ENCODE measurements around the gene PRSS56.

Gene PRSS56

DNA sequence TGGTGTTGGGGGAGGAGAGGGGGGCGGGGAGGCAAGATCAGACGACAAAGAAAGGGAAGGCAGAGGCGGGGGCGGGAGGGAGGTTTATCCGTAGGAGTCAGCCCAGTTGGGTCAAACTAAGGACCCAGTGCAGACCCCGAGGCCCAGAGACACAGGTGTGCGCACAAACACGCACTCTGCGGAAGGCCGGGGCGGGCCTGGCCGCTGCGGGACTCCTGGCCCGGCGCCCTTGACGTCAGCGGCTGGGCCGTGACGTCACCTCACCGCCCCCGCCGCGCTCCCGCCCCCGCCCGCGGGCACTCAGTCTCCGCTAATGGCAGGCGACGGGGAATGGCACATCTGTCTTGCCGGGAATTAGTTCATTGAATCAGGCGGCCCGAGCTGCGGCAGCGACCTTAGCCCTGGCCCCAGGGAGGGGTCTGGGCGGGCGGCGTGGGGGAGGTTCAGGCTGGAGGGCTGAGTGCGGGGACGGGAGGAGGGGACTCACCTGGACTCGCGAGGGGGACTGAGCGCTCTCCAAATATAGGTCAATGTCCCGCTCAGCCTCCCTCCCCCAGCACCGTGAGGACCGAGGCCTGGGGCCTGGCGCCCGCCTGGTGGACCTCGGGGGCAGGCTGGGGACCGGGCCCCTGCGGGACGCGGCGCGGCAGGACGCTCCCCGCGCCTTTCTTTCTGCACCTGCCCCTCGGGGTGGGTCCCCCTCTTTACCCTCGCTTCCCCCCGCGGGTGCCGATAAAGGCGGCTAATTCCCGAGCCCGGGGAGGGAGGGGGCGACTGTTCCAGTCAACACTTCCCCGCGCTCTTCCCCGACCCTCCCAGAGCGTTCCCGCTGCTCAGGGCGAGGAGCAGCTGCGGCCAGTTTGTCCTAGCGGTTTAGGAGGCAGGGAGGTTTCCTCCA lies 17.0 kb upstream of the PRSS56 start:
- peak; percentile 24 for DNase-seq

DNA sequence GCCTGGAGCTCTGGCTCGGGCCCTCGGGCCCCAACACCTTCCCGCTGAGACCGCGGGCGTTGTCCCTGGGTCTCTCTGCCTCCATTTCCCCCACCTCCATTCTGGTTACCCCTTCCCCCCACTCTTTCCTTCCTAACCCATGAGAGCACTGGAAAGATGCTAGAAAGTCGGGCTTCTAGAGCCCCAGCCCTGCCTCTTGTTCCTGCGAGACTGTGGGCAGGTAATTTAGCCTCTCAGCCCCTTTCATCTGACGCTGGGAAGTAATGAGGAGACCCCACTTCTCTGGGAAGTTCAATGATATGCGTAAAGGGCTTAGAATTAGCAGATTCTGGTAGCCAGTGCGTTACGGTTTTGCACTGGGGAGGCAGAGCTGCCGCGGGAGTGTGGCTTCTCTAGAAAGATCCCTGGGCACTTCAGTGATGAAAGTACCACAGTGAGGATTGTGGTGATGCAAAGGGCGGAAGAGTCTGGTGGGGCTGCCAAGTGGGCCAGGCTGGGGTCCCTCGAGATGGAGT lies 16.3 kb upstream of the PRSS56 start:
- no peak for DNase-seq

DNA sequence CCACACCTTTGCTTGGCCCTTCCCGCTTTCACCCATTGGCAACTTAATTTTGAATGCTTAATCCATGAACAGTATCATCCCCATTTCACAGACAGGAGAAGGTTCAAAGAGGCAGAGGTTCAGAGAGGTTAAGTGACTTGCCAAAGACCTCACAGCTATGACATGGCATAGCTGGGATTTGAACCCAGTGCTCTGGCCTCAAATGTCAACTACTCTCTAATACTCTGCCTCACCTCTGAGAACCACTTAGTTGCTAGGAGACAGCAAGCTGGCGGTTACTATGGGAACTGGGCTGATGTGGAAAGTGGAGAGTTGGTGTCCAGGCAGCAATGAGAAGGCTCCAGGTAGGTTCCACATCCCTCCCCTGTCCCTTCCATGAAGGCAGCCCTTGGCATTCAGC lies 15.8 kb upstream of the PRSS56 start:
- peak; percentile 21 for DNase-seq

DNA sequence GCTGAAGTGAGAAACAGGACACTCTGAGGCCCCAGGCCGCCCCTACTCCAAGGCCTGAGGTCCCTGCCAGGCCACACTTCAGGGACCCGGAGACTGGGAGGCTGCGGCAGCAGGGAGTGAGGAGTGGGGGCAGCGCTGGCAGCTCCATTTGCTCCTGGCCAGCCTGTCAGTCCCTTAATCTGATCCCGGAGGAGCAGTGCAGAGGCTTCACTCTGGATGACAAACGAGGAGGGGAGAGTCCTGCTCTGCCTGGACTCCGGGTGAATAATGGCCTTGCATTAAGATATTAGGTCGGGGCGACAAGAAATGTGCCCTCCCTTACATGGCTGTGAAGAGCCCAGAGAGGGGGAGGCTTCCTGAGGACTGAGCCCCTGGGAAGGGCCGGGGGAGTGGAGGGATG lies 14.3 kb upstream of the PRSS56 start:
- DNase-seq: no peak

DNA sequence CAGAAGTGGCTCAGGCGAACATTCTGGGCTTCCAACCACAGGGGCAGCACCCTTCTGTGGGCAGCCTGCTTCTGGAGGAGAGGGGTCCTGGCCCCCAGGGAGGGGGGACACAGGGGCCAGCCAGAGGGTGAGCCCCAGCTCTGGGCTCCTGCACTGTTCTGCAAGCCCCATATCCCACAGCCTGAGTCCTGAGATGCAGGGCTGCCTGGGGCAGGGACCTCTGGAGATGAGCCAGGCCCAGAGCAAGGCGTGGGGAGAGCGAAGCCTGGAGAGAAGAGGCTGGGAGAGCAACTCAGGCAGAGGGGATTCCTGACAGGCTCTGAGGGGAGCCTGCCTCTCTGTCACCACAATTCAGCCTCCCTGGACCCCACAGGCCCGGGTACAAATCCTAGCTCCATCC lies 13.5 kb upstream of the PRSS56 start:
- DNase-seq: no peak

DNA sequence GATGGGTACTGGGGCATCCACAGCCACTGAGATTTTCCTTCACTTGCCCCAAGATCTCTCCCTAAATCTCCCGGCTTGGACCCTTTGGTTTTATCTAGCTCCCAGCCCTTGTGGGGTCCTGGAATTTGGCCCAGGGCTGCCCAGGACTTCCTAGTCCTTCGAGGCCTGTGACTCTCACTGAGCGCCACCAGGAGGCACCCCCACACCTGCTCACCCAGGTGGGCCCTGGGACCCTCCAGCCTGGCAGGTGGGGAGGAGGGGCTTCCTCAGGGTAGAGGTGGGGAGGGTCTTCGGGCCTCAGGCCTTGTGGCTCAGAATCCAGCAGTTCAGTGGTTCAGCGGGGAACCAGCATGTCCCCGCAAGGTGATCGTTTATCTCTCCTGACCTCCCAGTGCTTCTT lies 11.9 kb upstream of the PRSS56 start:
- no peak for DNase-seq

DNA sequence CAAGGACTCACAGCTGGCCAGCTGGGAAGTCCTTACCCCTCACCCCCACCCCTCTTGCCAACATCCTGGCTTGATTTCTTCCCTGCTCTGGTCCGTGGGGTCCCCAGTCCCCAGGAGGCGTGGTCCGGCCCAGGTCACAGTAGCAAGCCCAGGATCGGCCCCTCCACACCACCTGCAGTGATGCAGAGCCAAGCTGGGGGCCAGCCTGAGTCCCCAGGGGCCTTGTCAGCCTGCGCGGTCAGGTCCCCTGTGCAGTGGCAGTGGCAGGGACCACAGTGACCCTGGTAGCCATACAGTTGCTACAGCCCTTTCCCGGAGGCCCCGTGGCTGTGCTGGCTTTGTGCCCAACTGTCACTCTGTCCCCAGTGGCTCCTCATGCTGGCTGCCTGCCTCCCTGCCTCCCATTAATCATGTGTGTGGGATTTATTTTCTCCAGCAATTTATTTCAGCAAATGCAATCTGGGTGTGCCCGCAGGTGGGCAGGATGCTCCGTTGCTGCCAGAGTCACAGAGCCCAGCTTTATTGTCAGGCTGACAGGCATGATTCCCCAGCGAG lies 8.8 kb upstream of the PRSS56 start:
- DNase-seq: no peak

DNA sequence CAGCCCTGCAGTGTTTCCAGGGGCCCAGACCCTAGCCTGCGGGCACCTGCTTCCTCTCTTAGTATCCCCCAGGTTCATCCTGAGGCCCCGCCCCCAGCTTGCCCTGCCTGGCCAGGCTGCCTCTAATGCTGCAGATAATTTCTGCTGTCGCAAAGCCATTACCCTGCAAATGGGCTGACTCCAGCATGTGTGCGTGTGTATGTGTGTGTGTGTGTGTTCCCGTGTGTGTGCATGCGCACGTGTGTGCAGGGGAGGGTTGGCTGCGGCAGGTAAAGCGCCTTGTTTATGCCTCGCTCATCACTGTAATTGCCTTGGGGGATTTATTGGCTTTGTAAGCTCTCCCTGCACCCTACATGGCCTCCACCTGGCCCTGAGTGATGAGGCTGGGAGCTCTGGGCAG lies 7.6 kb upstream of the PRSS56 start:
- no peak for DNase-seq

DNA sequence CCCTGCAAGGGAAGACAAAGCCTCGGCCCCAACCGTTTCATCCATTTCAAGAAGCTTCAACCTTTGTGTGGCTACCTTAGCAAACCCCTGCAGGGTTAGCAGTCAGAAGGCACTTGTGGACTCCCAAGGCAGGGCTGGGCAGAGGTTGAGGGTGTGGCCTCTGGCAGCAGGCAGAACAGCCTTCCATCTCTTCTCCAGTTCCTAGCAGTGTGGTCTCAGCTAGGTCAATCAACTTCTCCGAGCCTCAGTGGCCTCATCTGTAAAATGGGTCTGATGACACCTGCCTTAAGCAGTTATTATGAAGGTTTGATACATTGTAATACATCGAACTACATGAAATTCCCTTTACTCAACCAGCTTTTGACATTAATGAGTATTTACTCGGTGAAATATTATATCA lies 6.8 kb upstream of the PRSS56 start:
- no peak for DNase-seq

DNA sequence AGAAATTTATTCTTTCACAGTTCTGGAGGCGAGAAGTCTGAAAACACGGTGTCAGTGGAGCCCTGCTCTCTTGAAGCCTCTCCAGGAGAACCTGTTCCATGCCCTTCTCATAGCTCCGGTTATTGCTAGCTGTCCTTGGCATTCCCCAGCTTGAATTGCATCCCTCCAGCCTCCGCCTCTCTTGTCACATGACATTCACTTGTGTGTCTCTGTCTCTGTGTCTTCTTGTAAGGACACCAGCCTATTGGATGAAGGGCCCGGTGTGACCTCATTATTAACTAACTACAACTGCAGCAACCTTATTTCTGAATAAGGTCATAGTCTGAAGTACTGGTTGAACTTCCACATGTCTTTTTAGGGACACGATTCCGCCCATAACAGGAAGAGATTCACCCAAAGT lies 4.5 kb upstream of the PRSS56 start:
- DNase-seq: no peak

DNA sequence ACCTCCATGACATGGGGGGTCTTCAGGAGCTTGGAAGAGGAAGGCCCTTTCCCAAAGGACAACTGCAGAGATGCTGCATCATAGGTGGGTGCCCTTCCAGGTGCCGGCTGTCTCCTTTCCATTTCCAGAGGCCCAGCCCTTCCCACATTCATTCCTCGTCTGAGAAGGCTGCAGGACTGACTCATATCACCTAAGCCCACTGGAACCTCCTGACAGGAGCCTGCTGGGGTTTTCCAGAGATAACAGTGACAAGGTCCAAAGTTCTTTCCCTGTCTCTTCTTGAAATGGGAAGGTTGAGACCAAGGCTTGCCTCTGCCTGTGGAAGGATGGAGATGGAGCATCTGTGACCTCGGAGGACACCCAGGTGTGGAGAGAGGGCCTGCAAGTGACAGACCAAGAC lies 3.6 kb upstream of the PRSS56 start:
- DNase-seq: no peak

DNA sequence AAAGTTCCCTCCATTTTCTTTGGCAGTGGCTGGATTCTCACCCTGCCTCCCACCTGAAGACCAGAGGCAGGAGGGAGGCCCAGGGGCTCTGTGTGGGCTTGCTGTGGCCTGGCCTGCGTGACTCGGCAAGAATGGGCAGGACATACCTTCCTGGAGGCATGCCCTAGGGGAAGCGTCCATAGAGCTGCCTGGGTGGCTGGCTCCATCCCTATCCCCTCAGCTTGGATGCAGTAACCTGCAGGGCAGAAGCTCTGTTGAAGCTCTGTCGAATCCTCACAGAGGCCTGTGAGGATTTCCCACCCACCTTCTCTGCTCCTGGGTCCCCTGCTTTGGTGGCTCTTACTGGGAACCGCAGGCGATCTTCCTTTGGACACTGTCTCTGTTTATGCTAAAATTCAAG lies 1.3 kb upstream of the PRSS56 start:
- DNase-seq: no peak

DNA sequence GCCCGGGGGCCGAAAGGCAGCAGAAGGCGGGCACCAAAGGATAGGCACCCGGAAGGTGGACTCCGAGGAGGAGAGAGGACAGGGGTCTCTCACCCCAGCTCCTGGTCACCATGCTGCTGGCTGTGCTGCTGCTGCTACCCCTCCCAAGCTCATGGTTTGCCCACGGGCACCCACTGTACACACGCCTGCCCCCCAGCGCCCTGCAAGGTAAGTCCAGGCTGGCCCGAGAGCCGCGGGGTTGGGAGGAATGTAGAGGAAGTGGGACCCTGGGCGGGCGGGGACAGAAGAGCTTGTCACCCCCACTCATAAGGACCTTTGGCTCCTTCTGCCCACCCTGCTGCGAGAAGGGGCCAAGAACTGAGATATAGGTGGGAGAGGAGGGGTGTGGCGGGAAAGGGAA lies 301 bp downstream of the PRSS56 start:
- no peak for DNase-seq

DNA sequence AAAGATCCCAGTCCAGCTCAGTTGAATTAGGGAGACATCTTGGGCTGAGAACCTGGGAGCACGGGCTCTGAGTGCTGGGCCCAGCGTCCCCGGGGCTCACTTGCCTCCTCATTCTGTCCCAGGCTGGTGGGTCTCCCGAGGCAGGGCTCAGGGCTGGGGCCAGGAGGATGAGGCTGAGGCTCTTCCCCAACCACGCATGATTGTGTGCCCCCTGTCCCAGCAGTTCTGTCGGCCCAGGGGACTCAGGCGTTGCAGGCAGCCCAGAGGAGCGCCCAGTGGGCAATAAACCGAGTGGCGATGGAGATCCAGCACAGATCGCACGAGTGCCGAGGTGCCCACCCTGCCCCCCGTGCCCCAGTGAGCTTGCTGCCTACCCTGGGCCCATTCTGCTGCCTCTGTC lies 910 bp downstream of the PRSS56 start:
- DNase-seq: no peak

DNA sequence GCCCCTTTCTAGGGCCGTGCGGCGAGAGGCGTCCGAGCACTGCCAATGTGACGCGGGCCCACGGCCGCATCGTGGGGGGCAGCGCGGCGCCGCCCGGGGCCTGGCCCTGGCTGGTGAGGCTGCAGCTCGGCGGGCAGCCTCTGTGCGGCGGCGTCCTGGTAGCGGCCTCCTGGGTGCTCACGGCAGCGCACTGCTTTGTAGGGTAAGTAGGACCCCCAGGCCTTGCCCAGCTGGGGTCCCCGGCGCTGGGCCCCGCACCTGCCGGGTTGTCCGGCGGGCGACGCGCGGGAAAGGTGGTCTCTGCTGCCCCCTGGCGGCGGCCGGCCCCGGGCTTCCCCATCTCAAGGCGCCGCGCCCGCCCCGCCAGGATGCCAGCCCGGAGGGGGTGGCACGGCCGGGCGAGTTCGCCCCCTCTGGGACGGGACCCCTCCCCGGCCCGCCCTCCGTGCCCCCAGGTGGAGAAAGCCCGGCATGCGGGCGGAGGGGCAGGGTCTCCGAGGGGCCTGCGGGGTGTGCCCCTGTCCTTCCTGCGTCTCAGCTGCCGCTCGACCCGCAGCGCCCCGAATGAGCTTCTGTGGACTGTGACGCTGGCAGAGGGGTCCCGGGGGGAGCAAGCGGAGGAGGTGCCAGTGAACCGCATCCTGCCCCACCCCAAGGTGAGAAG lies 1.9 kb downstream of the PRSS56 start:
- peak; percentile 43 for DNase-seq

DNA sequence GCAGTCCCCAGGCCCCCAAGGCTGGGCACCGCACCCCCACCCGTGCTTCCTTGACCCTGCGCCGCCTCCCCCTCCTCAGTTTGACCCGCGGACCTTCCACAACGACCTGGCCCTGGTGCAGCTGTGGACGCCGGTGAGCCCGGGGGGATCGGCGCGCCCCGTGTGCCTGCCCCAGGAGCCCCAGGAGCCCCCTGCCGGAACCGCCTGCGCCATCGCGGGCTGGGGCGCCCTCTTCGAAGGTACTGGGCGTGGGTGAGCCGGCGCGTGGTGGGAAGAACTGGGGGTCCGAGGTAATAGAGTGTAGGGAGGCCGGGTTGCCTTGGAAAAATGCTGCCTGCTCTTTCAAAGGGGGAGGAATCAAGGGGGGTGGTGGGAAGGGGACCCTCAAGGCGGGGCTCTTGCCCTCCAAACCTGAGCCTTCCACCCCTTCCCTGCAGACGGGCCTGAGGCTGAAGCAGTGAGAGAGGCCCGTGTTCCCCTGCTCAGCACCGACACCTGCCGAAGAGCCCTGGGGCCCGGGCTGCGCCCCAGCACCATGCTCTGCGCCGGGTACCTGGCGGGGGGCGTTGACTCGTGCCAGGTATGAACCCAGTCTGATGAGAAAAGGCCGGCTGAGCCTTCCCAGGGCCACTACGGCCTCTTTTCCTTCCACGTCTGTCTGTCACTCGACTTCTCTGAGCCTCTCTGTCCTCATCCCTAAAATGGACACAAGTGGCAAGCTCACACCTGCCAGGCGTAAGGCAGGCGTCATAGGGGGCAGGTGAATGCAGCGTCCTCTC lies 2.6 kb downstream of the PRSS56 start:
- DNase-seq: no peak

DNA sequence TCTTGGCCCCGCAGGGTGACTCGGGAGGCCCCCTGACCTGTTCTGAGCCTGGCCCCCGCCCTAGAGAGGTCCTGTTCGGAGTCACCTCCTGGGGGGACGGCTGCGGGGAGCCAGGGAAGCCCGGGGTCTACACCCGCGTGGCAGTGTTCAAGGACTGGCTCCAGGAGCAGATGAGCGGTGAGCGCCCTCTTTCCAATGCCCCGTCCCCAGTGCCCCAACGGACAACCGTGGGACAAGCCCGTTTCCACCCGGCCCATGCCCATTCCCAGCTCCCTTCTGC lies 3.2 kb downstream of the PRSS56 start:
- DNase-seq: no peak

DNA sequence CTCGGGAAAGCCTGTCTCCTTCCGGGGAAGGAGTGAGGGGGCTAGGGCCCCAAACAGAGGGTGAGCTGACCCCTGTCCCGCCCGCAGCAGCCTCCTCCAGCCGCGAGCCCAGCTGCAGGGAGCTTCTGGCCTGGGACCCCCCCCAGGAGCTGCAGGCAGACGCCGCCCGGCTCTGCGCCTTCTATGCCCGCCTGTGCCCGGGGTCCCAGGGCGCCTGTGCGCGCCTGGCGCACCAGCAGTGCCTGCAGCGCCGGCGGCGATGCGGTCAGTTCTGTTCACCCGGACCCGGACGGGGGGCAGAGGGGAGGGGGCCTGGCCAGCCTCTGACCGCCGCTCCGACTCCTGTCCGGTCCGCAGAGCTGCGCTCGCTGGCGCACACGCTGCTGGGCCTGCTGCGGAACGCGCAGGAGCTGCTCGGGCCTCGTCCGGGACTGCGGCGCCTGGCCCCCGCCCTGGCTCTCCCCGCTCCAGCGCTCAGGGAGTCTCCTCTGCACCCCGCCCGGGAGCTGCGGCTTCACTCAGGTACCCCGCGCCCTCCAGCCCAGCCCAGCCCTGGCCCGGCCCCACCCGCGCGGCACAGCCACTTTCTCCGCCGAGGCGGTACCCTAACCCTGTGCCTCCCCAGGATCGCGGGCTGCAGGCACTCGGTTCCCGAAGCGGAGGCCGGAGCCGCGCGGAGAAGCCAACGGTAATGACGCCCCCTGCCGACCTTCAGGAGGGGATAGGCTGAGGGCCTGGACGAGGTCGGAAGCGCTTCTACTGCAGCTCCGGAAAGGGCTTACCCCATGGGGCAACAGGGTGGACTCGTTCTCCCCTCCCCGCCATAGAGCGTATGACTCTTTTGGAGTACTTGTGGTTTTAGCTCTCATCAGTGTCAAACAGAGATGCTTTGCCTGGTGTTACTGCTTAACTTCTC lies 3.8 kb downstream of the PRSS56 start:
- peak; percentile 36 for DNase-seq

DNA sequence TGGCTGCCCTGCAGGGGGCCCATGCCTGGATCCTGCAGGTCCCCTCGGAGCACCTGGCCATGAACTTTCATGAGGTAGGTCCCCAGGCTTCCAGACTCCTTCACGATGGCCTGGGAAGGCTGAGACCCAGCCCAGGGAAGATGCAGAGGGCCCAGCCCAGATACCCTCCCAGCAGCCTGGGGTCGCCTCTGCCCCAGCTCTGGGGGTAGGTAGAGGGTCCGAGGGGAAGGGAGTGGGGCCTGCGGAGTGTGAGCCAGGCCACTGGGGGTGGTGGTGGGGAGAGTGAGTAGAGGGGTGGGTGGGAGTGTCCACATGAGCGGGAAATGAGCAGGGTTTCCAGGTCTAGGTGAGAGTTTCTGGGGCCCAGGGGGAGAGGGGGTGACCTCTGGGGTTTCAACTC lies 4.6 kb downstream of the PRSS56 start:
- DNase-seq: no peak

DNA sequence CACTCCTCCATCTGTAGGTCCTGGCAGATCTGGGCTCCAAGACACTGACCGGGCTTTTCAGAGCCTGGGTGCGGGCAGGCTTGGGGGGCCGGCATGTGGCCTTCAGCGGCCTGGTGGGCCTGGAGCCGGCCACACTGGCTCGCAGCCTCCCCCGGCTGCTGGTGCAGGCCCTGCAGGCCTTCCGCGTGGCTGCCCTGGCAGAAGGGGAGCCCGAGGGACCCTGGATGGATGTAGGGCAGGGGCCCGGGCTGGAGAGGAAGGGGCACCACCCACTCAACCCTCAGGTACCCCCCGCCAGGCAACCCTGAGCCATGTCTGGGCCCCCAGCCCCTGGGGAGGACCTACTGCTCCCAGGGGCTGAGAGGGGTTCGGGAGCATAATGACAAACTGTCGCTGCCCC lies 5.0 kb downstream of the PRSS56 start:
- no peak for DNase-seq

DNA sequence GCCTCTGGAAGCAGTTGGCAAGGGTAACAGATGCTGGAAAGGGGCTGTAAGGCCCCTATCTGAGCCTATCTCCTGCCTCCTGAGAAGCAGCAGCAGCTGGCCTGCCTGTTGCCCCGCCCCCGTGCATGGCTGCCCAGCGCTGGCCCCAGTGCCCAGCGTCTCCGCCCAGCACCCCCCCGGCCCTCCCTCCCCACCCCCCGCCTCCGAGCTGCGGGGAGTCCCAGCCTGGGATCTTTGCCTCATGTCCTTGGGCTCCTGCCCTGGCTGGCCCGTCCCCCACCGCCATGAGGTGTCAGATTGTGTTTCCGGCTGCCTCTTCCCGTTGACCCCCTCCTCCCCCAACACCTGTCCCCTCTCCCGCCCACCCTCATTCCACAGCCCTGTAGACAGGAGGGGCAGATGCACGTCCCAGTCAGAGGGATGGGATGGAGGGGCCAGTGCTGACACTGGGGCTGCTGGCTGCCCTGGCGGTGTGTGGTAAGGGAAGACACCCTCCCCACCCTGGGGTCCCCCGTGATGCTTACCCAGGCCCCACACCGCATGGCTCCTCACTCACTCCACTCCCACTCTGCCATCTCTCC lies 5.7 kb downstream of the PRSS56 start, which contains the start of gene CHRND:
Gene CHRND (plus strand): TSS at position 370 of the 581 bp plus-strand sequence. CDS start 56 bp downstream, at position 426.
- peak; percentile 26 for DNase-seq

All from NCI-H510A treated with DMSO at 0.1 percent for 48 hours (cell line).